NOMO-1 treated with dmso at 0.1 percent for 144 hours (cell line): ENCODE measurements around the gene SERPINA4.

Source experiments
- DNase-seq: peaks from one replicate; lab custom pipeline; 2025; ENCODE audit not compliant: unreplicated experiment; lab: John Stamatoyannopoulos, UW

The SERPINA4 gene, protein sequence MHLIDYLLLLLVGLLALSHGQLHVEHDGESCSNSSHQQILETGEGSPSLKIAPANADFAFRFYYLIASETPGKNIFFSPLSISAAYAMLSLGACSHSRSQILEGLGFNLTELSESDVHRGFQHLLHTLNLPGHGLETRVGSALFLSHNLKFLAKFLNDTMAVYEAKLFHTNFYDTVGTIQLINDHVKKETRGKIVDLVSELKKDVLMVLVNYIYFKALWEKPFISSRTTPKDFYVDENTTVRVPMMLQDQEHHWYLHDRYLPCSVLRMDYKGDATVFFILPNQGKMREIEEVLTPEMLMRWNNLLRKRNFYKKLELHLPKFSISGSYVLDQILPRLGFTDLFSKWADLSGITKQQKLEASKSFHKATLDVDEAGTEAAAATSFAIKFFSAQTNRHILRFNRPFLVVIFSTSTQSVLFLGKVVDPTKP

DNA sequence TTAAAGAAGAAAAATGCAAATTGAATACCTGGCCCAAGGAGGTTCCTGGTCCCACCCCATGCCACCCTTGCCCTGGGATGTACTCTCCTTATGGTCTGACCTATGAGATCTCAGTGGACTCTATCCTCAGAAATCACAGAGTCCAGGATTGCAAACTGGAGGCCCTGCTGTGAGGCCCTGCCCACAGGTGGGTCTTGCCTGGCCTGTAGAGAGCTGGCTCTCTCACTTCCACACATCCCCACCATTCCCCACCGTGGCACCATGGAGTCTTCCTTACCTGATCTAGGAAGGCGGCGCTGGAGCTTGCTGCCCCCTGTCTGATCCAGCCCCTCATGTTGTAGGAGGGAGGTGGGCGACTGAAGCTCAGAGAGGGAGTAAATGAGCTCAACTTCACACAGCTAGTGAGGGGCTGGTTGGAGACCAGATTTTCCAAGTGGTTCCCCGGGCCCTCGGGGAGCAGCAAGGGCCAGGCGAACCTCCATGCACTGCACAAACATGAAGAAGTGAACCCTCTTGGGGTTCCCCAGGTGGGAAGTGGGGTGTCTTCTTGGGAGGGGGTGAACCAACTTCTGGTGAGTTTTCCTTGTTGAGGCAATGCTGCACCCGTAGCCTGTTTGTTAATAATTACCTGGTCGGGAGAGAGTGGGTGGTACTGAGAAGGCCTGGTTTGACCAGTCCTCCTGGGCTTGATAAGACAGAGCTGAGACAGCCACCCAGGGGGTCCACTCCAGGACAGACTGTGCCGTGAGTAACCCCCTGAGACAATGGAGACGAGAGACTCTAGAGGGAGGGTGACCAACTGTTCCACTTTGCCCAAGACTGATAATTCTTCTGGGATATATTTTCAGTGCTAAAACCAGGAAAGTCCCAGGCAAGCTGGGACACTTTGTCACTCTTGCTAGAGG is at the start of gene SERPINA4:
Gene SERPINA4, plus strand, starts transcription at position 692 of the 905 bp plus-strand sequence. CDS start 2,041 bp downstream, outside the sequence.
- DNase-seq: no peak

DNA sequence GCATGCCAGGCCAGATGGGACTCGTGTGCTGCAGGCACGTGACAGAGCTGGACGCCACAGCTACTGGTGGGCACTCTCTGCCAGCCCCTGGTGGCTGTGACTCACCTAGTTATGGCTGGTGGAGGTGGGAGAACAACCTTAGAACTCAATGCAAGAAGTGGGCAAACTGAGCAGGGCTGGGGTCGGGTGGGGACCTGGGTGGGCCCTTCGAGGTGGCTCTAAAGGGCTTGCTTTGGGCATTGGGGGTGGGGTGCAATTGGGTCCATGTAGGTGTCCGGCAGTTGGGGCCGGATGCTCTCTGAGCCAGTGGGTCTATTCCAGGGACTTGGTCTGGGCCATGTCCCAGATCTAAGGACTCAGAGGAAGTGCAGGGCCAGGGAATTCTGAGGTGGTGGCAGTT is 46.9 kb upstream of the SERPINA4 start:
- no peak for DNase-seq

DNA sequence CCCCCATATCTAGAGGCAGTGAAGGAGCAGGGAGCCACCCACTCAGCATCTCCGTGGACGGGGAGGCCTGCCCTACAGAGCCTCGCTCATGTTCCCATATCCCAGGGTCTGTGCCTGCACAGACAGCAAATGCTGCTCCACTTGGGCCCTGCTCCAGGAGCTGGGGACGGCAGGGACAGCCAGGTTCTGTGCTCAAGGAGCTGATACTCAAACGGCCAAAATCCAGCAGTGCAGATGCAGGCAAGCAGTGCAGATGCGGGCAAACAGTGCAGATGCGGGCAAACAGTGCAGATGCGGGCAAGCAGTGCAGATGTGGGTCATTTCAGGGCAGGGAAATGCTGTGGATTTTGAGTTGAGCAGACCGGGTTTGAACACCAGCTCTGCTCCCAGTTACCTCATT is 45.8 kb upstream of the SERPINA4 start:
- DNase-seq: no peak

DNA sequence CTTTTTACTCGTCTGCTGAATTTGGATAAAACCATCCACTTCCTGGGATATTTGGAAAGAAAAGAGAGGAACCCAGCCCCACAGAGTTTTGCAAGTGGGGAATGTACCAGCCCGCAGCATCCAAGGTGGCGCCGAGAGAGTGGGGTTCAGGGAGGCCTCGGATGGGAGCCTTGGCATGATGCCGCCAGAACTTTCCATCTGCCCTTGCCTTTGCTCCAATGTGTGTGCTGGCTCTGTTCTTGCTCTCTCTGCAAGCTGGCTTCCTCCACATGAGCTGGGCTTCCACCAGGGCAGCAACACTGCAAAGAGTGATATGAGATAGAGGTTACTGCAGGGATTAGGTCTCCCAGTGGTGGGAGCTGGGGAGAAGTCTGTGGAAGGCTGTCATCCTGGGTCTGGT is 45.4 kb upstream of the SERPINA4 start:
- DNase-seq: no peak

DNA sequence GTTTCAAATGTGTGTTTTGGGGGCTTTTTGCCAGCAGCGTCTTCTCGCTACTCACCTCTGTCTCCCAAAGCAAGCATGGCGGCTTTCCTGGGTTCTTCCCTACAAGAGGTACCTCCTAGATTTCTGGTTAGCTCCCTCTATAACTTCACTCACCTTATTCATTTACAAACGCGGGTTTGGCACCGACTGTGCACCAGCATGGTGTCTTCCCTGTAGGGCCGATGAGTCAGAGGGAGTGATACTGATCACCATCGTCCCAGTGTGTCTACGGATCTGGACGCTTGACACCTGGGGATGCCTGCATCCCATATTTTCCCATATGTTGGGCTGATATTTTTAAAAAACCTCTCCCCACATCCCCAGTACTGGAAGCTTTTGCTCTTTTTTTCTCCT is 44.0 kb upstream of the SERPINA4 start:
- DNase-seq: no peak

DNA sequence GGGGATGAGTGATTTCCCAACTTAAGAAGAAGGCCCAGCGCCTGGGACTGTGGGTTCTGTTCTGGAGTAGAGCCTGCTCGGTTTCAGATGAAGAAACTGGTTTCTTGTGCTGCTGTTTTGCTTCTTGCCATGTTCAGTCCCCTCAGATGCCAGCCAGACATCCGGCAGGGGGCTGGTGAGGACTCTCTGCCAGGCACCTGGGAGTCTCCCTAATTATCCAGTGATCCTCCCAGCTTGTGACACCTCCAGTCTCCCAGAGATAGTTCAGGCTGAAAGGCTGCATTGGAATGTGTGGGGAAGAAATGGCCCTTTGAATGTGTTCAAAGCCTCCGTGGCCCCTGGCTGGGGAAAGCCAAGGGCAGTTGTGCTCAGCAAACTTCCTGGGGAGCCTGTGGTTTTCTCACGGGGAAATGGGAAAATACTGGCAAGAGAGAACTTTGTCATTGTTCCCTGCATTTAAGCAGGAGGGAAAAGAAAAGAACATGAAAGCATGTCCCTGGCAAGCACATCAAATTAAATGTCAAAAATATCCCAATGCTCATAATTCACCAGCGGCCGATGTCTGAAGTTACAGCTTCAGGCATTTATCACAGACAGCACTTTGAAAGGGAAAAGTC is 43.5 kb upstream of the SERPINA4 start:
- DNase-seq: no peak

DNA sequence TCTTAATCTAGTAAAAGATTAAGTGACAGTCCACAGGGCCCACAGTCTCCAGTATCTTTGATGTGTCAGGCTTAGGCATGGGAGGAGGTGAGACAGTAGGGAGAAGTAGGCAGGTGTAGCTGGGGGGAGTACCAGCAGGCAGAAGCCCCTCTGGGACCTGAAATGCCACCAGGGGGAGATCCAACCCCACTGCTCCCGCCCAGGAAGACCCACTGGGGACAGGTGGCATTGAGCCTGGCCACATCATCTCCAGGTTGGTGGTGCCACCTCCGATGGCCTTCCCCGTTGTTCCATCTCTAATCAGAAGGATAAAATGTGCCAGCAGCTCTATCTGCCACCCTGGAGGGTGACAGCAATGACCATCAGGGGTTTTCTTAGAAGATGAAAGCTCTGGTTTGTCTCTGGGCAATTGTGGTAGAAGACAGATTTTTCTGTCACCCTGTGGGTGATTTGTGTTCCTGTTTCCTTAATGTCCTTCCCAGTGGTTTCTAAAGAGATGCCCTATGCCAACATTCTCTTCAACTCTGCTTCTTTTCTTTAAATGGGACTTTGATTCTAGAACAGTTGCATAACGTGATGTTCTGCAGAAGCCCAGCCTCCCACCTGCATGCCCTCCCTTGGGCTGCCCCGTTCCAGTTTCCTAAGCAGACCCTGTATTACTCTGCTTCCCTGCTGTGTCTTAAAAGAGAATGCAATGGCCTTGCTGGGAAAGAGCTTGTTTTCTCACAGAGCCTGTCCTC is 39.7 kb upstream of the SERPINA4 start:
- no peak for DNase-seq

DNA sequence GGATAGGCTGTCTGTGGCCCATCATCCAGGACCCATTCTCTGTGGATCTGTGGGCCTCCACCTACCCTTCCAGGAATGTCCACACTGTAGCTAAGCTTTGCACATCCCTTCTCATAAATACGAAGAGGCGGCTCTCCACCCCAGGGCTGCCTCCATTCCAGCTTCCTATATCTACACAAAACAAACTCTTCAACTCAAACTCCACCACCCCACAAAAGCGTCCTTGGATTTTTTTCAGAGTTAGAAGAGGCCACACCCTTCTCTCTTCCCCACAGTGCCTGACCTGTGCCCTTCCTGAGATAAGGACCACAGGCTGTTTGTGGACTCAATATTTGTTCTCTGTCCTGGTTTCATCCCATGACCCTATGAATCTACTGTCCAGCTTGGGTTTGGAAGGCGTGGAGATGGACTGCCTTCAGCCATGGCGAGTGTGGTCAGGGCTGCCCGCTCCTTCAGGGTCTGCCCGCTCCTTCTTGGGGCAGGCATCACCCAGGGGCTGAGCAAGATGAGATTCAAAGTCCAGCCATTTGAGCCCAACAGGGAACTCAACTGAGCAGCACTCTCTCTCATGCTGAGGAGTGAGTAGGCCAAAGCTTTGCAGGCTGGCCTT is 39.0 kb upstream of the SERPINA4 start:
- no peak for DNase-seq

DNA sequence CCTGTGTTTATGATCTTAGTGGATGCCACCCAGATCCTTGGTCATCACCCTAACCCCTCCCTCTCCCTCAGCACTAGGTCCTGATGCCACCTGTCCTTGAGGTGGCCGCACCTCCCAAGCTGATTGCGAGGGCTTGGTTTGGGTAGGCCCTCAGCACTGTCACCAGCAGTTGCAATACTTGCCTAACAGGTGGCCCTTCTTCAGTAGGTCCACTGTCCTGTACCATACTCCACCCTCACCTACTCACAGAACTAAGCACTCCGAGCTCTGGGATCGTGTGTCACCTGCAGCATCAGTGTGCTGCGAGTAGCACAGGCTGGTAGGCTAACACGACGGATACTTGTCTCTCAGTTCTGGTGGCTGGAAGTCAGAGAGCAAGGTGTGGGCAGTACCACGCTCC is 38.0 kb upstream of the SERPINA4 start:
- DNase-seq: no peak

DNA sequence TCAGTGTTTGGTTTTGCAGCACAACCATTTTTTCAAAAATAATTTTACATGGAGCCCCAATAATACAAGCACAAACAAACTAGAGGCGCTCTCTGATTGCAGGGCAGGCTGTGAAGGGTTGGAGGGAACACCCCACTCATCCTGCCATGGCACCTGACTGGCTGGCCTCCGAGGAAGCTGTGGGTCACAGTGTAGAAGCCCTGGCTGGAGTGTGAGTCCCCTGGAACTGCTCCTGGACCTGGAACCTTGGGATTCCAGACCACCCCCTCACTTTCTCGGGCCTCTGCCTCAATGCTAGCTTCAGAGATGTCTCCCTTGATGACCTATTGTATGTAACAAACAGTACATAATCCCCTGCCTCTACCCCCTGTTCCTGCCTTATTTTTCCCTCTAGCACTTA is 37.1 kb upstream of the SERPINA4 start:
- DNase-seq: no peak

DNA sequence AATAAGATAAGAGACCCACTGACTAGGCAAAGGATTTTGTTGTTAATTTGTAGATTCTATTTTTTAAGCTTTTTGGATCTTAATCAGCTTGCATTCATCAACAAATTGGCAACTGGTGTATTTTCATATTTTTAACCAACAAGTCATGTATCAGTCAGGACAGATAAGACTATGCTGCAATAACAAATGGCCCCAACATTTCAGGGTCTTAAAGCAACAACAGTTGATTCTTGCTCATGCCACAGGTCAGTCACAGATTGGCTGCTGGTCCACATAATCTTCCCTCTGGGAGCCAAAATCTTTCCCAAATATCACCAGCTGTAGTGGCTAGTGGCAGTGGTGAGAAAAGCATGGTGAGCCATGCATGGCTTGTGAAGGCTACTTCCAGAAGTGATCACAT is 30.1 kb upstream of the SERPINA4 start:
- no peak for DNase-seq

DNA sequence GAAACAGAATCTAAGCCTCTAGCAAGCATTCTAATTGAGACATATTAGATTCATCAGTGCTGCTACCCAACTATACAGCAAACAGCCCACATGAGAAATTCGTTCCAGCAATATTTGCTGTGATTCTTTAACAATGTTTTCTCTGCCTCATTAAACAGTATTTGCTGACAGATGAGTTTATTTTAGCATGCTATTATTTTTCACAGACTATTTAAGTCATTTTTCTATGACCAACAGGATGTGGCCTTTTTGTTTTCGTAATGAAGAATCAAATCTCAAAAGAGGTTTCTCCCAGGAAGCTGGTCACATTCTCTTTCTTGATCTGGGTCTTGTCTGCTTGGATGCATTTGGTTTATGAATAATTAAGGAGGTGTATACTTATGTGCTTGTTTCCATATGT is 28.8 kb upstream of the SERPINA4 start:
- DNase-seq: no peak

DNA sequence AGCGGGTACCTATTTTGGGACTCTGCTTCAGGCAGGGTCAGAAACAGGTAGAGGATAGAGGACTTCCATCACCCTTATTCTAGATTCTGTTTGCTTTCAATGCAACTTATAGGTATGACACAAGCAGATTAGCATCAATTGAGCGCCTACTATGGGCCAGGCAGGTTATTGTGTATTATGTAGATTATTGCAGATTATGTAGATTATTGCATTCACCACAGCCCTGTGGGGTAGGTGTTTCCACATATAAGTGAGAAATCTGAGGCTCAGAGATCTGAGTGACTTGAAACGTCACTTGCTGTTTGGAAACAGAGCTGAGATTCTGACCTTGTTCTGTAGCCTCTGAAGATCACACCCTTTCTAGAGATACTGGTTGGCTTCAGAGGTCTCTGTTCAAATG is 25.7 kb upstream of the SERPINA4 start:
- DNase-seq: no peak

DNA sequence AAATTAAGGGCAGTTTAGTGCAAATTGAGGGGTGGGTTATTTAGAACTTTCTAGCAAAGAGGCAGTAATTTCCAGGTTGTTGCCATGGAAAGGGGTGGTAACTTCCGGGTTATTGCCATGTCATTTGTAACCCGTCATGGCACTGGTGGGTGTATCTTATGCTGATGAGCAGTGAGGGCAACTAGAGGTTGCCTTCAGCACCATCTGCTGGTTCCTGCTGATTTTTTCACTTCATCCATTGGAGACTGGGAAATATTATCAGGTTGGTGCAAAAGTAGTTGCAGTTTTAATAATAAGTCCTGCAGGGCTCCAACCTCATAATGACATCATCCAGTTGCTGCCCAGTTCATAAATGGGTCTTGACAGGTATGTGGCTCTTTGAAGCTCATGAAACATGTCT is 24.4 kb upstream of the SERPINA4 start:
- no peak for DNase-seq

DNA sequence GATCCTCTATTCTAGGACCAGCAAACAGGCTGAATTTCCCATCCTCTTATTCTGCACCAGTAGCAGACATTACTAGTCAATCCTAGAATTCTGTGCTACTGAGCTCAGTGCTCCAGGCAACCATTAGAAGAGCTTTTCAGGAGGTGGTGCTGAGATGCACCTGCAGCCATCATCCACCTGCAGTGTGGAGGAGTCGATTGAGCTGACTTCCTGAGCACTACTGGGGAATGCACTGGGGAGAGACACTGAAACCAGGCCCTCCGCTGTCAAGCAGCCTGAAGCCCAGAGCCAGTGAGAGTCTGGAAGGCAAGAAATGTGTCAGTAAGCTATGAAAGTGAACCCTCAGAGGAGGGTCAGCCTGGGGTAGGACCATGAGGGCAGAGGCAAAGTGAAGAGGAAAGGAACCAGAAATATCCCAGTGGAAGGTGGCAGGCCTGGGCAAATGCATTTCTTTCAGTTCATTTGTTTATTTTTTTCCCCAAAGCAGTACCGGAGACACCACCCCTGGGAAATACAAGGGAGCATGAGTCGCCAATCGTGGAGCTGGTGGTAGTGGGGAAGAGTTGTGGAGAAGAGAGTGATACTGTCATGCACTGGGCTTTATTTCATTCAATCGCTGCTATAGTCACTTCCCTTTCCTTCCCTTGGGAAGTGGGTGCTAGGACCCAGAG is 23.0 kb upstream of the SERPINA4 start:
- DNase-seq: no peak

DNA sequence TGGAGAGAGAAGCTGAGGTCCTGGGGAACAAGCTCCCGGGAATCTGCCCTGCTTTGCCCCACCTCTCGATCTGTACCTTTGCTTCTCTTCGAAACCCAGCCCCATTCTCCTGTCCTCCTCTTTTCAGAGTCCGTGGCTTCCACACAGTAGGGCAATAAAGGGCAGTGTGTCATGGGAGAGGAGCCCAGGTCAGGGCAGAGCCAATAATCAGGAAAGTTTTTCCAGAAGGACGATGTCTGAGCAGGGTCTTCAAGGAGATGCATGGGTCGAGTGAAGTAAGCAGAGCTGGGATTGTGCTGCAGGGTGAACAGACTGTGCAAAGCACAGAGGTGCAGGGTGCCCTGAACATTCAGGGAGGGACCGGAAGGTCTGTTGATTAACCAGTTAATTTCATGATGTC is 22.1 kb upstream of the SERPINA4 start:
- DNase-seq: no peak

DNA sequence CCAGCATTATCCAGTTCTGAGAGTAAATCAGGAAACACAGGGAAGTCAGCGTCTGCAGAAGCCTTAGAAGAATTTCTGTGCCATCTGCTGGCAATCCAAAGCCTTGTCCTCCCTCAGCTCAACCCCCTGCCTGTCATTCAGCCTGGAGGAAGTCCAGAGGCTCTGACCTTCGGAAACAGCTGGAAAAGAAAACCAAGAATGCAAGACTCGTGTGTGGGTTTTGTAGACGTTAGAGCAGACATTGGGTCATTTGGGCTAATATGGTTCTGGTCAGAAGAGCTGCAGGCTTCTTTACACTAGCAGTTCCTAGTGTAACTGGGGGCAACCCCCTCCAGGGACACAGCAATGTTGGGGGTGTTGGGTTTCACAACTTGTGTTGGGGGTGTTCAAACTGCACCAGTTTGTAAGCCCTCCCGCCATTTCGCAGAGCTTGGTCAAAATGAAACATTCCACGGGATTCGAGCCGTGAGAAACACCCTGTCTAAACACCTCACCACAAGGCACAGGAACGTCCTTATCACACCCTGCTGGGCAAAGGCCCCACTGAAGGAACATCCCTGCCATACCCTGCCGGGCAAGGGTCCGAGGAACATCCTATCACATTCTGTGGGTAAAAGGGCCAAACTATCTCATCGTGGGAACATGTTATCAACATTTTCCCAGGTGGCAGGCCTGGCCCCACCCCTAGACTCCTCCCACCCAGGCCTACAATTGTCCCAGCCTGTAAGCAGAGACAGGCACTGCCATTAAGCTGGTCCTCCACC is 21.0 kb upstream of the SERPINA4 start:
- DNase-seq: no peak

DNA sequence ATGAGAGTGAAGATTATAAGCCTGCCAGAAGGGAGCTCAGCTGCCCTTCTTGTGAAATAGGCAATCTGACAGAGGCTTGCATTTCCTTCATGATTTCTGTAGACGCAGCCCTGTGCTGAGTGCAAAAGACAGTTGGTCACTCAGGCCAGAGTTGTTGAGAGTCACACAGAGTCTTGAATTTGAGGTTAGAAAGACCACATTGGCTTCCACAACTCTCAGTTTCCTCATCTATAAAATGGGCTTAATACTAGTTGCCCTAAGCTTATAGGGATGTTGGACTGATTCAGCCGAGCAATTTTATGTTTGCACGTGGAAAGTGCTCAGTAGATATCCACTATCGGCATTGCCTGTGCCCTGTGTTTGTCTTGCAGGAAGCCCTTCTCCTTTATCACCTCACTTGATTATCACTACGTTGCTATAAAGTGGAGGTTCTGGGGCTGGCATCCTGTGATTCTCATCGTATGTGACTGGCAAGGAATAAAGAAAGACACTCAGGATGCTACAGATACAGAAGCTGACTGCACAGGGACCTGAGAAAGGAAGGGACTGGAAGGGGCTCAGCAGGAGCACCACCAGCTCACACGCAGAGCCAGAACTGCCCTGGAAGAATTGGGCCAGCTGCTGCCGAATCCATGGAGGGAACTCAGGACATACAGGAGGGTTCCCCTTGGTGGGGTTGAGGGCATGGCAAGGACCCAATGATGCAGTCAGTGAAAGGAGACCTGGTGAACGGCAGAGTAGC is 19.8 kb upstream of the SERPINA4 start:
- DNase-seq: no peak
